WI38 (cell line): ENCODE results near the gene TBC1D3G.
"Not testable (repeated sequence)": the region's sequence is repeated elsewhere in the genome, so short reads cannot be mapped to it uniquely, and the experiment has no call there.

Experiments
- H3K4me3 ChIP-seq: 2 replicates; pipeline ENCODE4 v1.5.1; 2011; ENCODE audit warnings: low read depth, mild to moderate bottlenecking, control low read depth, low read length

Gene TBC1D3G

GRCh38 chr17:36323584-36323983 is at the start of gene TBC1D3G:
Gene TBC1D3G (plus strand): TSS chr17:36323884. CDS start chr17:36325412, 1,528 bp downstream.
- H3K4me3 ChIP-seq, result not testable (repeated sequence)

GRCh38 chr17:36283256-36283655 is 40.4 kb upstream of the TBC1D3G start:
- not testable (repeated sequence) for H3K4me3 ChIP-seq

GRCh38 chr17:36284219-36284618 is 39.5 kb upstream of the TBC1D3G start:
- not testable (repeated sequence) for H3K4me3 ChIP-seq

- H3K4me3 ChIP-seq, result not testable (repeated sequence)
These were observed 33.6 kb upstream of the TBC1D3G start for GRCh38 chr17:36289965-36290612.

GRCh38 chr17:36295161-36295560 is 28.5 kb upstream of the TBC1D3G start:
- not testable (repeated sequence) for H3K4me3 ChIP-seq

- not testable (repeated sequence) for H3K4me3 ChIP-seq
These were observed 7.9 kb upstream of the TBC1D3G start for GRCh38 chr17:36315736-36316135.

GRCh38 chr17:36362496-36362895 is 38.8 kb downstream of the TBC1D3G start:
- not testable (repeated sequence) for H3K4me3 ChIP-seq

- not testable (repeated sequence) for H3K4me3 ChIP-seq
These were observed 52.3 kb downstream of the TBC1D3G start for GRCh38 chr17:36375938-36376337.
